ENCODE results near the gene EPN2. TPM values are rescaled to one million over a fixed set of nuclear protein-coding genes. Genes with fewer than 3 reads are reported as not detected.

EPN2 gene
- total and polyA plus RNA-seq, 9 donors: 21.6 to 68.9 (median 52.7) TPM

- Histone ChIP-seq H3K27ac (peak overlapping the region in 1 of 2 donors; percentile 41), H3K27me3 (no peaks in the 10 kb centered on the region), H3K9me3 (no peaks in the 10 kb centered on the region), H3K36me3 (no peaks in the 10 kb centered on the region), H3K4me3 (no peak overlapping the region), H3K4me1 (ENCODE audit: insufficient read depth) (peaks cover 16% of the 10 kb centered on the region)
- 24 to 45% (median 30%) methylated on average over 6 of the region's 6 CpGs for WGBS, 3 donors
- intact Hi-C loops (cut with DNase I): no loop called here
- TF ChIP-seq POLR2A (IDR thresholded peaks at IDR 0.05): no peak
- TF ChIP-seq, protein P1, sequence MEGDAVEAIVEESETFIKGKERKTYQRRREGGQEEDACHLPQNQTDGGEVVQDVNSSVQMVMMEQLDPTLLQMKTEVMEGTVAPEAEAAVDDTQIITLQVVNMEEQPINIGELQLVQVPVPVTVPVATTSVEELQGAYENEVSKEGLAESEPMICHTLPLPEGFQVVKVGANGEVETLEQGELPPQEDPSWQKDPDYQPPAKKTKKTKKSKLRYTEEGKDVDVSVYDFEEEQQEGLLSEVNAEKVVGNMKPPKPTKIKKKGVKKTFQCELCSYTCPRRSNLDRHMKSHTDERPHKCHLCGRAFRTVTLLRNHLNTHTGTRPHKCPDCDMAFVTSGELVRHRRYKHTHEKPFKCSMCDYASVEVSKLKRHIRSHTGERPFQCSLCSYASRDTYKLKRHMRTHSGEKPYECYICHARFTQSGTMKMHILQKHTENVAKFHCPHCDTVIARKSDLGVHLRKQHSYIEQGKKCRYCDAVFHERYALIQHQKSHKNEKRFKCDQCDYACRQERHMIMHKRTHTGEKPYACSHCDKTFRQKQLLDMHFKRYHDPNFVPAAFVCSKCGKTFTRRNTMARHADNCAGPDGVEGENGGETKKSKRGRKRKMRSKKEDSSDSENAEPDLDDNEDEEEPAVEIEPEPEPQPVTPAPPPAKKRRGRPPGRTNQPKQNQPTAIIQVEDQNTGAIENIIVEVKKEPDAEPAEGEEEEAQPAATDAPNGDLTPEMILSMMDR (IDR thresholded peaks at IDR 0.05): no peak
- no peak for TF ChIP-seq EP300 (IDR thresholded peaks at IDR 0.05)
- DNase-seq: no peak
Measured at GRCh38 chr17:19264681-19265080, 27.5 kb downstream of the EPN2 start.

DNA sequence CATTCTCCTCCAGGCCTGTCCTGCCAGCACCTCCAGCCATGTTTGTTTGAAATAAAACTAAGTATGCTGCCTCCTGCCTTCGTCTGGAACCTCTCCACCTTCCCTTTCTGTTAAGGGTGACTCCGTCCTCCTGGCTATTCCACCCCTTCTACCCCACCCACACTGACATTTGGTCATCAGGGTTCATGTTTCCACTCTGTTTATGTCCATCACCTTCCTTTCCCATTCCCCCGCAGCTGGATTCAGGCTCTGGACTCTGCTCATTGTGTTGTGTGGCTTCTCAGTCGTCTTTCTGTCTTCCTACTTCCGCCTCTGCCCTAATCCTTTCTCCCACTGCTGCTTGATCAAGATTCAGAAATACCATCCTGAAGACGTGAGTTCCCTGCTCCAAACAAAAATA is 28.6 kb downstream of the EPN2 start:
- TF ChIP-seq, protein P1 (IDR thresholded peaks at IDR 0.05): no peak
- no peak for TF ChIP-seq POLR2A (IDR thresholded peaks at IDR 0.05)
- TF ChIP-seq EP300 (IDR thresholded peaks at IDR 0.05): no peak
- intact Hi-C loops (cut with DNase I): no loop called here
- no peak for DNase-seq
- Histone ChIP-seq H3K4me1 (ENCODE audit: insufficient read depth) (peaks cover 16% of the 10 kb centered on the region), H3K4me3 (no peak overlapping the region), H3K27ac (no peak overlapping the region), H3K9me3 (no peaks in the 10 kb centered on the region), H3K27me3 (no peaks in the 10 kb centered on the region), H3K36me3 (no peaks in the 10 kb centered on the region)
- WGBS, 3 donors: 81 to 95% (median 90%) methylated on average over 6 of the region's 6 CpGs

DNA sequence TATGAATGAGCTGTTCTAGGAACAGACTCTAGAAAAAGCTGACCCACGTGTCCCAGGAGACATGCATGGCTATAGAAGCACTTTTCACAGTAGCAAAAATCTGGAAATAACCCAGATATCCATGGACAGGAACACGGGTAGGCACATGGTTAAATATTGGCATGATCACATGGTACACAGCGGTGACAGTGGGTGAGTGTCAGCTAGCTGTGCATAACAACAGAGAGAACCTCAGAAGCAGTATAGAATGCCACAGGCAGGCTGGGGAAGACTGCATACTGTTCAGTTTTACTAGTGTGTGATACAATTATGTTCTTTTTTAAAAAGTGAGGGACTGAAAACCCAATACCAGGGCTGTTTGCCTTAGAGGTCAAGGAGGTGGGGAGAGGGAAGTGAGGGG is 31.4 kb downstream of the EPN2 start:
- WGBS, 3 donors: 57 to 73% (median 60%) methylated on average over 3 of the region's 3 CpGs
- Histone ChIP-seq H3K4me1 (ENCODE audit: insufficient read depth) (peaks cover 12% of the 10 kb centered on the region), H3K27ac (no peak overlapping the region)

GRCh38 chr17:19269106-19269505 is 31.9 kb downstream of the EPN2 start:
- DNase-seq: no peak
- intact Hi-C loops (cut with DNase I): no loop called here
- no peaks in the 10 kb centered on the region for H3K27me3 ChIP-seq
- H3K36me3 ChIP-seq: no peaks in the 10 kb centered on the region
- no peaks in the 10 kb centered on the region for H3K9me3 ChIP-seq
- H3K4me3 ChIP-seq: no peak overlapping the region
- TF ChIP-seq EP300 (IDR thresholded peaks at IDR 0.05) (no peak), POLR2A (IDR thresholded peaks at IDR 0.05) (no peak)
- TF ChIP-seq, protein P1 (IDR thresholded peaks at IDR 0.05): no peak
- peaks cover 12% of the 10 kb centered on the region for H3K4me1 ChIP-seq (ENCODE audit: insufficient read depth)
- H3K27ac ChIP-seq: no peak overlapping the region
- WGBS, 3 donors: 47 to 71% (median 69%) methylated on average over 1 of the region's 1 CpG

More for the DNA sequence above, 31.4 kb downstream of the EPN2 start:
- Histone ChIP-seq H3K36me3 (no peaks in the 10 kb centered on the region), H3K9me3 (no peaks in the 10 kb centered on the region), H3K27me3 (no peaks in the 10 kb centered on the region), H3K4me3 (no peak overlapping the region)
- intact Hi-C loops (cut with DNase I): no loop called here
- TF ChIP-seq, protein P1 (IDR thresholded peaks at IDR 0.05): no peak
- TF ChIP-seq EP300 (IDR thresholded peaks at IDR 0.05) (no peak), POLR2A (IDR thresholded peaks at IDR 0.05) (no peak)
- no peak for DNase-seq
